ENCODE results near the gene SLC22A2.

Gene SLC22A2

DNA sequence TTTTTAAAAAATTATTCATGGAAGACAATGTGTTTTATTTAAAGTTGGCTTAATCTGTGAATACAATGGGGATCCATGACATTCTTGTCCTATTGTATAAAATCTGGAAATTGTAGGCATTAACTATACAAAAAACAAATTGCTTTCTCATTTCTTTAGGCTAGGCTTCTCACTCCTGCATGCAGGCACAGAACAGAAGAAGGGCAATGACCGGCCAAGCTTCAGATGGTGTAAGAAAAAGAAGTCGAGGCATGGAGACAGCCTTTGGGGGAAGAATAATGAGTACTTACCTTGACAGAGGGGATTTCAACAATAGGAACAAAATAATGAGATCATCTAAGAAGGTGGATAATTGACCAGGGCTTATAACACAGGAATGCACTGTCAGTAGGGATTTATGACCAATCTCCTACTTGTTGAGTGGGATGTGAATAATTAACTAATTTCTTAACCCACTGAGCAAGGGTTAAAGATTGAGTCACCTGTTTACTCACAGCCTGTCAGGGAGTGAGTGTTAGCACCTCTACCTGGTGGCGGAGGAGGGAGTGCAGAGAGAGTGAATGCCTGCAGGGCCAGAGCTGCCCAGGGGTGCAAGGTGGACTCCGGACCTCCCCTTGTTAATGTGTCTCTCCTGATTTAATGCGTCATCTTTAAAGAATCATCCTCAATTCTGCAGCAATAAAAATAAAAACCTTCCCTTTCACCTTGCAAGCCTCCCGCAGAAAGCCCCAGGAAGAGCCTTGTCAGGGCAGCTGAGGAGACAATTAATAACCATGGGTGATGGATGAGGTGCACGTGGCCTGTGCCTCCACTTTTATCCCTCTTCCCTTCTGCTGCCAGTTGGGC, 3.9 kb downstream of the SLC22A2 start:
- TF ChIP-seq FOXM1 (IDR thresholded peaks at IDR 0.05; ENCODE audit: borderline replicate concordance, low read depth) (no peak), ZBTB7A (IDR thresholded peaks at IDR 0.05; ENCODE audit: low read depth) (no peak), CEBPB (IDR thresholded peaks at IDR 0.05) (no peak), EP300 (IDR thresholded peaks at IDR 0.05; ENCODE audit: borderline replicate concordance) (no peak), TCF12 (IDR thresholded peaks at IDR 0.05; ENCODE audit: low read depth) (no peak), RAD21 (IDR thresholded peaks at IDR 0.05; ENCODE audit: low read depth) (no peak), NFIC (IDR thresholded peaks at IDR 0.05) (no peak), CREB1 (IDR thresholded peaks at IDR 0.05; ENCODE audit: low read depth) (no peak), TEAD4 (IDR thresholded peaks at IDR 0.05) (no peak), TAF1 (IDR thresholded peaks at IDR 0.05; ENCODE audit: low read depth) (no peak), YY1 (IDR thresholded peaks at IDR 0.05; ENCODE audit: low read depth) (no peak), EGR1 (IDR thresholded peaks at IDR 0.05) (no peak)
- TF ChIP-seq, protein P1, sequence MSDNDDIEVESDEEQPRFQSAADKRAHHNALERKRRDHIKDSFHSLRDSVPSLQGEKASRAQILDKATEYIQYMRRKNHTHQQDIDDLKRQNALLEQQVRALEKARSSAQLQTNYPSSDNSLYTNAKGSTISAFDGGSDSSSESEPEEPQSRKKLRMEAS (IDR thresholded peaks at IDR 0.05), result no peak
- TF ChIP-seq, protein P2, sequence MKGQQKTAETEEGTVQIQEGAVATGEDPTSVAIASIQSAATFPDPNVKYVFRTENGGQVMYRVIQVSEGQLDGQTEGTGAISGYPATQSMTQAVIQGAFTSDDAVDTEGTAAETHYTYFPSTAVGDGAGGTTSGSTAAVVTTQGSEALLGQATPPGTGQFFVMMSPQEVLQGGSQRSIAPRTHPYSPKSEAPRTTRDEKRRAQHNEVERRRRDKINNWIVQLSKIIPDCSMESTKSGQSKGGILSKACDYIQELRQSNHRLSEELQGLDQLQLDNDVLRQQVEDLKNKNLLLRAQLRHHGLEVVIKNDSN (IDR thresholded peaks at IDR 0.05), result no peak
- TF ChIP-seq, protein P3, sequence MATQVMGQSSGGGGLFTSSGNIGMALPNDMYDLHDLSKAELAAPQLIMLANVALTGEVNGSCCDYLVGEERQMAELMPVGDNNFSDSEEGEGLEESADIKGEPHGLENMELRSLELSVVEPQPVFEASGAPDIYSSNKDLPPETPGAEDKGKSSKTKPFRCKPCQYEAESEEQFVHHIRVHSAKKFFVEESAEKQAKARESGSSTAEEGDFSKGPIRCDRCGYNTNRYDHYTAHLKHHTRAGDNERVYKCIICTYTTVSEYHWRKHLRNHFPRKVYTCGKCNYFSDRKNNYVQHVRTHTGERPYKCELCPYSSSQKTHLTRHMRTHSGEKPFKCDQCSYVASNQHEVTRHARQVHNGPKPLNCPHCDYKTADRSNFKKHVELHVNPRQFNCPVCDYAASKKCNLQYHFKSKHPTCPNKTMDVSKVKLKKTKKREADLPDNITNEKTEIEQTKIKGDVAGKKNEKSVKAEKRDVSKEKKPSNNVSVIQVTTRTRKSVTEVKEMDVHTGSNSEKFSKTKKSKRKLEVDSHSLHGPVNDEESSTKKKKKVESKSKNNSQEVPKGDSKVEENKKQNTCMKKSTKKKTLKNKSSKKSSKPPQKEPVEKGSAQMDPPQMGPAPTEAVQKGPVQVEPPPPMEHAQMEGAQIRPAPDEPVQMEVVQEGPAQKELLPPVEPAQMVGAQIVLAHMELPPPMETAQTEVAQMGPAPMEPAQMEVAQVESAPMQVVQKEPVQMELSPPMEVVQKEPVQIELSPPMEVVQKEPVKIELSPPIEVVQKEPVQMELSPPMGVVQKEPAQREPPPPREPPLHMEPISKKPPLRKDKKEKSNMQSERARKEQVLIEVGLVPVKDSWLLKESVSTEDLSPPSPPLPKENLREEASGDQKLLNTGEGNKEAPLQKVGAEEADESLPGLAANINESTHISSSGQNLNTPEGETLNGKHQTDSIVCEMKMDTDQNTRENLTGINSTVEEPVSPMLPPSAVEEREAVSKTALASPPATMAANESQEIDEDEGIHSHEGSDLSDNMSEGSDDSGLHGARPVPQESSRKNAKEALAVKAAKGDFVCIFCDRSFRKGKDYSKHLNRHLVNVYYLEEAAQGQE (IDR thresholded peaks at IDR 0.05; ENCODE audit: low read depth), result no peak

DNA sequence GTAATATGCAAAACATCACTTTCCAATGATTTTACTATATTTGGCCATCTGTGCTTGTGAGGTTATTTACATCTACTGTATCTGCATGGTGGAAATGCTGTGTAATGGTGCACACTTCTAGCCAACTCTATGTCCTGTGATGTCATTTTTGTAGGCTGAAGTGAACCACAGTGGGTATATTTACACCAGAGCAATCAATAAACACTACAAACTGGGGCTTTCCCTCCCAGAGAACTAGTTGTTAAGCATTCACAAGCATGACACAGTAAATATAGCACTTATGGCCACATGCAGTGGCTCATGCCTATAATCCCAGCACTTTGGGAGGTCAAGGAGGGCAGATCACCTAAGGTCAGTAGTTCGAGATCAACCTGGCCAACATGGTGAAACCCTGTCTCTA, 4.9 kb downstream of the SLC22A2 start:
- TF ChIP-seq, protein P2 (IDR thresholded peaks at IDR 0.05), result no peak
- TF ChIP-seq ZBTB7A (IDR thresholded peaks at IDR 0.05; ENCODE audit: low read depth), result no peak
- TF ChIP-seq YY1 (IDR thresholded peaks at IDR 0.05; ENCODE audit: low read depth), result no peak
- no peak for TF ChIP-seq TEAD4 (IDR thresholded peaks at IDR 0.05)
- TF ChIP-seq TAF1 (IDR thresholded peaks at IDR 0.05; ENCODE audit: low read depth), result no peak
- no peak for TF ChIP-seq EP300 (IDR thresholded peaks at IDR 0.05; ENCODE audit: borderline replicate concordance)
- TF ChIP-seq FOXM1 (IDR thresholded peaks at IDR 0.05; ENCODE audit: borderline replicate concordance, low read depth), result no peak
- TF ChIP-seq, protein P1 (IDR thresholded peaks at IDR 0.05), result no peak
- no peak for TF ChIP-seq EGR1 (IDR thresholded peaks at IDR 0.05)
- TF ChIP-seq, protein P3 (IDR thresholded peaks at IDR 0.05; ENCODE audit: low read depth), result no peak

DNA sequence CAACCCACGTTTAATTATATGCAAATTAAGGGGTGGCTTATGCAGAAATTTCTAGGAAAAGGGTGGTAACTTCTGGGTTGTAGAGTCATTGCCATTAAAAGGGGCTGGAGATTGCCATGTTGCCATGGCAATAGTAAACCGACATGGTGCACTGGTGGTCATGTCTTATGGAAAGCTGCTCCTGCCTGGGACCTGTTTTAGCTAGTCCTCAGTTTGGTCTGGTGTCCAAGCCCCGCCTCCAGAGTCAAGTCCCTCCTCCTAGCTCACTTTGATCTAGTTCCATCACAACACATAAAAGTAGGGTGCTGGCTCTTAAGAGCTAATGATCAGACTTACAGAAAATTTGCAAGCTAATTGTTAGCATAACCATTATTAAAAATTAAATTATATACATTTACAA, 5.3 kb downstream of the SLC22A2 start:
- TF ChIP-seq, protein P2 (IDR thresholded peaks at IDR 0.05), result no peak
- TF ChIP-seq EP300 (IDR thresholded peaks at IDR 0.05; ENCODE audit: borderline replicate concordance) (no peak), TAF1 (IDR thresholded peaks at IDR 0.05; ENCODE audit: low read depth) (no peak), FOXM1 (IDR thresholded peaks at IDR 0.05; ENCODE audit: borderline replicate concordance, low read depth) (no peak), EGR1 (IDR thresholded peaks at IDR 0.05) (no peak), CREB1 (IDR thresholded peaks at IDR 0.05; ENCODE audit: low read depth) (no peak), TEAD4 (IDR thresholded peaks at IDR 0.05) (no peak), ZBTB7A (IDR thresholded peaks at IDR 0.05; ENCODE audit: low read depth) (no peak), YY1 (IDR thresholded peaks at IDR 0.05; ENCODE audit: low read depth) (no peak), CEBPB (IDR thresholded peaks at IDR 0.05) (no peak), RAD21 (IDR thresholded peaks at IDR 0.05; ENCODE audit: low read depth) (no peak), NFIC (IDR thresholded peaks at IDR 0.05) (no peak), TCF12 (IDR thresholded peaks at IDR 0.05; ENCODE audit: low read depth) (no peak)
- TF ChIP-seq, protein P1 (IDR thresholded peaks at IDR 0.05), result no peak
- TF ChIP-seq, protein P3 (IDR thresholded peaks at IDR 0.05; ENCODE audit: low read depth), result no peak

All from Ishikawa (cell line).